Subcutaneous adipose tissue (tissue), 4 donors: ENCODE measurements around the gene LEF1. TPM values are rescaled to one million over a fixed set of nuclear protein-coding genes. Genes with fewer than 3 reads are reported as not detected.

ENCODE experiments used
- CTCF ChIP-seq: fragments of 450-650 bp; IDR thresholded peaks from one replicate; pipeline ENCODE4 v1.5.1; 2016; ENCODE audit warnings: low read depth, mild to moderate bottlenecking, control low read depth, antibody characterized with exemption, moderate library complexity
- total RNA-seq, 4 donors: library from RNA; depleted of rRNA; stranded (reverse); fragments of >200 nt; gene quantifications; one replicate each; pipeline ENCODE4 v1.1.0, GENCODE V29; 2016

LEF1 gene
- total RNA-seq, 4 donors from 2014 or later: 1.1 to 6.8 (median 5.1) TPM; not detected in 1

DNA sequence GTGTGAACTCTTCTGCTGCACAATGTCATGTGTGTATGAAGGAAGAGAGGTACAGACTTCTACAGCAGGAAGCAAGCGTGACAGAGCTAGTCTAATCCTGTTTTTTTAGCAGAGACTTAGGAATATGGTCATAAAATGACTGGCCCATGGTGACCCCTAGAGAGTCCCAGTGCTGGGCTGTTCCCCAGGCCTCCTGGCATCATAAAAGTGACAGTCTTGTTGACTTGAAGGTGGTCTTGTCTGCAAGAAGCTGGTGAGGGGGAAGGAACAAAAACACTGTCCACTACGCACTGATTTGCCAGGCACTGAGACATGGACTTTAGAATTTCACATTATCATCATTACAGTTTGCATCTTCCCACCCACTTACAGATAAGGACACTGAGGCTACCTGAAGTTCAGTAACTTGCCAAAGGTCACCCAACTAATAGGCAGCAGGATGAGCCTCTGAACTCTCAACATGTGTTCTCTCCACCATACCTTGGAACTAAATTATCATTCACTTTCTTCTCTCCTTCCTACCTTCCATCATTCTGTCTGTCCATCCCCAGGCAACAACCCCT lies 116.1 kb downstream of the LEF1 start:
- no peak for TF ChIP-seq CTCF

DNA sequence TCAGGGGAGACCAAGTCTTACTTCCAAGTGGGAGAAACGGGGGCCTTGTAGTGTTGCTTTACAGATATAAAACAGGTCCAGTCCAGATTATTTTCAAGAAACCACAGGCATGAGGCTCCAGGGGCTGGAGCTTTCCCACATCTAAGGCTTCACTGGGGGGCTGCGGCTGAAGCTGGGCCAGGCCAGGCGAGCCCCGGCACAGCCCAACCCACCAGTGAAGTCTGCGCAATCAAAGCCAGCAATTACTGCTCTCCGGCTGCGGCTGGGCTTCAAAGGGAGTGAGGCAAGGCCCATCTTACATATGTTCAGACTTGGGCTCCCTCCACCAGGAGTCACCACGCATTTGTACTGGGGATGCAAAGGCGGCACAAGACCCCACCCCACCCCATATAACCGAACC lies 117.4 kb downstream of the LEF1 start:
- TF ChIP-seq CTCF: no peak

- no peak for TF ChIP-seq CTCF
Observed at GRCh38 chr4:108049406-108049805, 119.3 kb downstream of the LEF1 start.

- no peak for TF ChIP-seq CTCF
Observed at GRCh38 chr4:108048997-108049396, 119.7 kb downstream of the LEF1 start.

GRCh38 chr4:108048157-108048556 lies 120.6 kb downstream of the LEF1 start:
- TF ChIP-seq CTCF: no peak

GRCh38 chr4:108047199-108047598 lies 121.5 kb downstream of the LEF1 start:
- no peak for TF ChIP-seq CTCF

- TF ChIP-seq CTCF: no peak
Observed at GRCh38 chr4:108045687-108046024, 123.1 kb downstream of the LEF1 start.
